Measurements from ENCODE around the gene SLC40A1.
"Not testable (repeated sequence)": the region's sequence is repeated elsewhere in the genome, so short reads cannot be mapped to it uniquely, and the experiment has no call there.

Gene SLC40A1

GRCh38 chr2:189580658-189581353 is at the start of gene SLC40A1:
Gene SLC40A1 (minus strand): TSS chr2:189580786. CDS start chr2:189580460, 326 bp downstream.
- peak; percentile 67 to 68 for DNase-seq

GRCh38 chr2:189629531-189630453 is 49.2 kb upstream of the SLC40A1 start:
- DNase-seq = no peak

GRCh38 chr2:189628817-189629530 is 48.4 kb upstream of the SLC40A1 start:
- no peak for DNase-seq

DNA sequence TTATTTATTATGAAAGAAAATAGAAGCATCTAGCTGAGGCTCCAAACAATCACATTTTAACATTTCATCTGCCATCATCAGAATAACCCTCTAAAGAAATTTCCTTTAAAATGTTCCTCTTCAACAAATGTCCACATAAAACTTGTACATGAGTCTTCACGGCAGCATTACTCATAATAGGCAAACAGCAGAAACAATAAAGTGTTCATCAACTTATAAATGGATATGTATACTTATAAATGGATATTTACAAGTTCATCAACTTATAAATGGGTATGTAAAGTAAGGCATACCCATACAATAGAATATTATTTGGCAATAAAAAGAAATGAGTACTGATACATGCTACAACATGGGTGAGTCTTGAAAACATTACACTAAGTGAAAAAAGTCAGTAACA is 47.2 kb upstream of the SLC40A1 start:
- no peak for DNase-seq

DNA sequence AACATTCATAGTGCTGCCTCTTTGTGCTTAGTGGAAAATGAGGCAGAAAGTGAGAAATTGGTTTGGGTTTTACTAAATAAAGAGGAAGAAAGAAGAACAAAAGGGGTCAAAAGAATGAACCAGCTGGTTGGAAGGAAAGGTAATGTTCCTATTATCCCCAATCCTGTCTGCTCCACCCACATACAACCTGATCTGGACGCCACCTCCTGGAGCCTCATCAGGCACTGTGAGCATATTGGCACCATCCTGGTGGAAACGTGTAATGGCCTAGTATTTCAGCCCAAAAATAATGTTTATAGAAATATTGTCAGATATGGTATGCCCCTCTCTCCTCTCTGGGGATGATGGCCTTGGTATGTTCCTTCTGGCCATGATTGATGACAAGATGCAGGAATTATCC is 45.0 kb upstream of the SLC40A1 start:
- no peak for DNase-seq

DNA sequence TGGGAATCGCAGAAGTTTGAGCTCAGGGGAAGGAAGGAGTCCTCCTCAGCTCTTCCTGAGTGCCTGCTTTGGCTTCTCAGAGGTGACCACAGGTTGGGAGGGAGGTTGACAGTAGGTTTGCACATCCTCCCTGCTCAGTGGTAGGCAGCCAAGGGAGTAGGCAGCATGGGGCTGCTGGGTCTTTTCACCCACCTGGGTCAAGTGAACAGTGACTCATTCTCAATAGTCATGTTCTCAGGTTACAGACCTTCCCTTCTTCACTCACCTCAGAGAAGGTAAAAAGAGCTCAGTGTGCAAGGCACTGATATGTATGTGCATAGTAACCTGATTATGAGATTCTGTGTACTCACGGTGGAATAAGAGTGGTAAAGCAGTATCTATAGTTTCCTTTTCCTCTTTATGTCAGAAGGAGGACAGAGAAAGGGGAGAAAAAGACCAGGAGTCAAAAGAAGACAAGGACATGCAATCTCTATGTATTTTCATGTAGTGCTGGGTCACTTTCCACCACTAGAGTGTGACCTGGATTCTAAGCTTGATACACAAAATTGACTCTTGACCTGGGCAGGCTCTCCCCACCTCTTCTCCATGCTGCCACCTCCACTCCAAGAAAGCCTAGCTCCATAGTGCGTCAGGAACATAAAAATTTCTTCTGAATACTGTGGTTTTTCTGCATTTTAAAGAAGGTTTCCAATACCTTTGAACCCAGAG is 44.2 kb upstream of the SLC40A1 start:
- no peak for DNase-seq

- no peak for DNase-seq
Observed at GRCh38 chr2:189623049-189623448, 42.5 kb upstream of the SLC40A1 start.

GRCh38 chr2:189621781-189622180 is 41.2 kb upstream of the SLC40A1 start:
- DNase-seq = no peak

GRCh38 chr2:189618197-189618596 is 37.6 kb upstream of the SLC40A1 start:
- DNase-seq = no peak

GRCh38 chr2:189614585-189614984 is 34.0 kb upstream of the SLC40A1 start:
- no peak for DNase-seq

DNA sequence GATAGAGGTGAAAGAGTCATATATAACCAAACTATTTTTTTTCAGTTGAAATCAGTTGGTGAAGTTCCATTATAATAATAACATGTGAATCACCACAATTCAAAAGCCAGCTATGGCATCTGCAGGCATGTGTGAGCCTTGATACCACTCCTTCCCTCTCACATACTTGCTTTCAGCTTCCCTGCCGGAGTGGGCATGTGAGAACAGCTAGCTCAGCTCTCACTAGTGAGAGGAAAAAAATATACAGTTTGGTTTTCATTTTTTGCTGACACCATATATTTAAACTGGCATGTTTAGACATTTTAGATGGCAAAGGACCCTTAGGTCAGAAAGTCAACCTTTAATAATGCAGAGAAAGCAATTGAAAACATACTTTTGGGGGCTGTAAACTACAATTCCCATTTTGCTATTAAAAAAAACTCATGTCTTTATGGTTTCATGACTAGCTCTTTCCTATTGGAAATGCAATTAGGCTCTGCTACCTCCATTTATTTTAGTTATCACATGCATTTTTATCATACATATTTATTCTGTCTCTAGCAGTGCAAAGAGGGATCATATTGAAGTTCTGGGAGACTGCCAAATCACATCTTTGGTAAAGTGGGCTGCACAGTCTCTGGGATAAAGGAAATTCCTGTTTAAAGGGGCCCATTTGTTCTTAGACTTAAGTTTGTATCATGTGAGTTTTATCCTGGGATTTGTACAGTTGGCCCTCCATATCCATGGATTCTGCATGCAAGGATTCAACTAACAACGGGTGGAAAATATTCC is 33.2 kb upstream of the SLC40A1 start:
- no peak for DNase-seq

- no peak for DNase-seq
Observed at GRCh38 chr2:189613077-189613636, 32.6 kb upstream of the SLC40A1 start.

DNA sequence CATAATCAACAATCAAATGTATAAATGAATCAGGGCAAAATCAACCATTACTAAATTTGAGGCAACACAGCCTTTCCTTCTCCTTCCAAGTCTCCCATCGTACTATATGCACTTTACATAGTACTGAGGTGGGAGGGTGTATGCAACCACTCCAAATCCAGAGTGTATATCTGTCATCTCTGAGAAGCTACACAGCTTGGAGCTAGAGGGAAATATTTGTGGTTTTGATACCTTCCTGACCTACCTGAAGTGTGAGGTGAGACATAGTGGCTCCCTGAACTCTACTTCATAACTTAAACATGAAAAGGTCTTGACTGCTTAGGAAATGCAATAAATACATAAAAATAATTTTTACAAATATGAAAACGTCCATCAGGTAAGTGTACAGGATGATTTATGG is 30.1 kb upstream of the SLC40A1 start:
- DNase-seq = no peak

DNA sequence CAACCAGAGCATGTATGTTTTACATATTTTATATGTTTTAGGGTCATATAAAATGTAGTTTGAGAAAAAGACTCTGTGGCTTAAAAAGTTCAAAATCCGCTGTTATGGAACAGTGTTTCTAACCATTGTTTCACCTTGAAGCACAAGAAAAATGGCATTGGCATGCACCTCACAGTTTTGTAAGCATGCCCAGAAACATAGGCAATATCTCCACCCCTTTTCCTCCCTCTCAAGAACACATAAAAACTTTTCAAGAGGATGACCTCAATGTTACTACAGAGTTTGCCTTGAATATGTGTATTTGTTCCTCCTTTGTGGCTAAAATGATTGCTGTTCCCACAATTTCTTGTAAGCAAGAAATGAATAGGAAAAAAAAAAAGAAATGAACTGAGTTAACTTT is 29.3 kb upstream of the SLC40A1 start:
- no peak for DNase-seq

GRCh38 chr2:189609423-189609816 is 28.8 kb upstream of the SLC40A1 start:
- no peak for DNase-seq

GRCh38 chr2:189608795-189609422 is 28.3 kb upstream of the SLC40A1 start:
- no peak for DNase-seq

DNA sequence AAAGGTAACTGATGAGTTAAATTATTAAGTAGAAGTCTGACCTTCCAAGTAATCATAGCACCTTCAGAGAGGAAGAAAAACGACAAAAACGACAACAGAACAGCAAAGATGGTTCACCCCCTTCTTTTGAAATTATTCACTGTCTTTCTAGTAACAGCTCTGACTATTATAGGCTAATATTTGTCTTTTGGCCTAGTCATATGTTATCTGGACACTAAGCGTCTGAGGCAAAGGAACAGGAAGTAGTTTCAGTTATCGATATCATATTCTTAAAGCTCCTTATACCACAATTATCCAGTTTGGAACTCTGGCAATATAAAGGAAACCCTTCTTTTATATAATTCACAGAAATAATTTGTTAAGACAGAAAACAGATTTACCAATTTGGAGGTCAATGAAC is 27.6 kb upstream of the SLC40A1 start:
- no peak for DNase-seq

DNA sequence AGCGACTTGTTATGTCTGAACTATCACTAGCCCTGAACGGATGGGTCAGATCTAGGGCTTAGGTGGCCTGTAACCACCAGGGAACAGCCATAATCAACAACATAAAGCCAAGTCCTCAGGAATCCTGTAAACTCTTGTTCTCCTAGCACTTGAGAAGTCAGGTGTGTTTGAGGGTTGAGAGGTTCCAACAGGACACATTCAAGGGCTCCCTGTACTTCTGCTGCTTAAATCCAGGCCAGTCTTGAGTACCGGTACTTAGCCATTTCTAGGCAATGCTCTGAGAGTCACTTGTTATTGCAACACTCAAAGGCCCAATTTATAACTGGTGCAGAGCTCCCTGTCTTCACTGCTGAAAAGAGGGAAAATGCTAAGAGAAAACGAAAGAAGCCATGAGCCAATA is 21.6 kb upstream of the SLC40A1 start:
- no peak for DNase-seq

DNA sequence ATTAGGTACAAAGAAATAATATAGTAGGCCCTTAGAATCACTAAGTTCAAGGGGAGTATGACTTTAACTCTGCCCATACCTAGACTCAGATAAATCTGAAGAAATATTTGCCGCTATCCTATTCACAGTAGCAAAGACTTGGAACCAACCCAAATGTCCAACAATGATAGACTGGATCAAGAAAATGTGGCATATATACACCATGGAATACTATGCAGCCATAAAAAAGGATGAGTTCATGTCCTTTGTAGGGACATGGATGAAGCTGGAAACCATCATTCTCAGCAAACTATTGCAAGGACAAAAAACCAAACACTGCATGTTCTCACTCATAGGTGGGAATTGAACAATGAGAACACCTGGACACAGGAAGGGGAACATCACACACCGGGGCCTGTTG is 21.1 kb upstream of the SLC40A1 start:
- DNase-seq = not testable (repeated sequence)

DNA sequence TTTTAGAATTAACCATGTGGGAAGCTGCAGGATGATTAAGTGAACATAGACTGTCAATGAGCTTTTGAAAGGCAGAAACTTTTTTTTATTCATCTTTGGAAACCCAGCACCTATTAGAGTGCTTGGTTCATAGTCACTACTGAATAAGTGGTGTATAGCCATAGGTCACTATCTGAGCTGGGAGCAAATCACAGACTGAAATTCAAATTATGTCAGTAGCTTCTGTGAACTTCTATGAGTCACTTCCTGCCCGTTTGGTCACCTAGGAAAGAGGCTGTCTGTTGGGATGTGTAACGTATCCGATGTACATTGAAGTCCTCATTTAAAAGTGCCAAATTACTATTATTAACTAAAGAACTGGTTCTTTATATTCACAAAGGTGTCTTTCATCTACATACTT is 20.5 kb upstream of the SLC40A1 start:
- DNase-seq = no peak

DNA sequence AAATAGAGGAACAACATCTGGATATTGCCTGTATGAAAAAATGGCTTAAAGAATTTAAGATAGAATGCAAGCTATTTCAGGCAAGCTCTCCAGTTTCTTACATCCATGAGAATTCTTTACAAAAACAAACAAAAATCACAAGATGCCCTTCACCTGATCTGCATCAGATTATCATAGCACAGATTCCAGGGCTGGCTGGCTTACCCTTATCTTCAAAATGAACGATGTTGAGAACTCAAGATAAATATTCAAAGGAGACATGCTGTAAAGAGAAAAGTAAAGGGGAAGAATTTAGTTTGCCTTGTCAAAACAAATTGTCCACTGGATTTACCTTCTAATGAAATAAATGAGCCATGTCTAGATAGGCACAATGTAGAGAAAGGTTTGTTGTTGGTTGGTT is 18.7 kb upstream of the SLC40A1 start:
- DNase-seq = no peak
